GM18867 (cell line): ENCODE data around the gene AFAP1L1.

ENCODE experiments used
- ATAC-seq: cut with Tn5 transposase; IDR thresholded peaks from one replicate; pipeline ENCODE4 v1.9.1; 2021; ENCODE audit warnings: mild to moderate bottlenecking, moderate library complexity; ENCODE audit not compliant: unreplicated experiment

Gene AFAP1L1

GRCh38 chr5:149310947-149311658 is 39.4 kb downstream of the AFAP1L1 start:
- no peak for ATAC-seq

- no peak for ATAC-seq
Observed at GRCh38 chr5:149313151-149313841, 41.6 kb downstream of the AFAP1L1 start.

GRCh38 chr5:149314571-149315111 is 43.0 kb downstream of the AFAP1L1 start:
- ATAC-seq, result no peak

GRCh38 chr5:149315753-149316152 is 44.1 kb downstream of the AFAP1L1 start:
- ATAC-seq, result no peak

- ATAC-seq, result peak; percentile 73
Observed at GRCh38 chr5:149317281-149318048, 45.8 kb downstream of the AFAP1L1 start.

GRCh38 chr5:149319174-149319573 is 47.5 kb downstream of the AFAP1L1 start:
- ATAC-seq, result no peak

GRCh38 chr5:149320791-149321330 is 49.2 kb downstream of the AFAP1L1 start:
- ATAC-seq, result no peak

- no peak for ATAC-seq
Observed at GRCh38 chr5:149322518-149322917, 50.9 kb downstream of the AFAP1L1 start.

GRCh38 chr5:149323210-149323609 is 51.6 kb downstream of the AFAP1L1 start:
- ATAC-seq, result no peak

GRCh38 chr5:149323621-149324205 is 52.1 kb downstream of the AFAP1L1 start:
- no peak for ATAC-seq

- no peak for ATAC-seq
Observed at GRCh38 chr5:149324641-149325040, 53.0 kb downstream of the AFAP1L1 start.

GRCh38 chr5:149325166-149325735 is 53.6 kb downstream of the AFAP1L1 start:
- no peak for ATAC-seq

- no peak for ATAC-seq
Observed at GRCh38 chr5:149325894-149326293, 54.2 kb downstream of the AFAP1L1 start.

- no peak for ATAC-seq
Observed at GRCh38 chr5:149326611-149327010, 55.0 kb downstream of the AFAP1L1 start.

- ATAC-seq, result no peak
Observed at GRCh38 chr5:149328177-149328576, 56.5 kb downstream of the AFAP1L1 start.

- no peak for ATAC-seq
Observed at GRCh38 chr5:149333711-149334443, 62.2 kb downstream of the AFAP1L1 start.

- no peak for ATAC-seq
Observed at GRCh38 chr5:149337736-149338135, 66.1 kb downstream of the AFAP1L1 start.

- ATAC-seq, result no peak
Observed at GRCh38 chr5:149338364-149338763, 66.7 kb downstream of the AFAP1L1 start.

- ATAC-seq, result no peak
Observed at GRCh38 chr5:149340920-149341319, 69.3 kb downstream of the AFAP1L1 start.

GRCh38 chr5:149341876-149342275 is 70.2 kb downstream of the AFAP1L1 start:
- no peak for ATAC-seq
